Esophagus squamous epithelium (tissue), 5 donors: ENCODE measurements around the gene CNTN1. TPM values are rescaled to one million over a fixed set of nuclear protein-coding genes. Genes with fewer than 3 reads are reported as not detected.

Source experiments
- DNase-seq: peaks from one replicate; lab custom pipeline; 2025; lab: John Stamatoyannopoulos, UW
- H3K27ac ChIP-seq, 4 donors: fragments of 200-600 bp; sonication (generic); one replicate each; pipeline ENCODE4 v1.5.1; 2016 to 2019; ENCODE audit warnings: mild to moderate bottlenecking in 1 of 4
- H3K27me3 ChIP-seq, 4 donors: fragments of 200-600 bp; sonication (generic); 1 replicate in 3 of 4; 2 replicates in 1 of 4; pipeline versions ENCODE4 v1.5.1 to v1.6.0; 2017 to 2021; ENCODE audit warnings: antibody characterized with exemption in 1 of 4
- H3K36me3 ChIP-seq, 3 donors: fragments of 200-600 bp; sonication (generic); one replicate each; pipeline ENCODE4 v1.5.1; 2016 to 2019
- H3K4me1 ChIP-seq, 3 donors: fragments of 200-600 bp; sonication (generic); one replicate each; pipeline ENCODE4 v1.5.1; 2017 to 2019
- H3K4me3 ChIP-seq, 4 donors: fragments of 200-600 bp; sonication (generic); 1 replicate in 3 of 4; 2 replicates in 1 of 4; pipeline ENCODE4 v1.5.1; 2016 to 2019; ENCODE audit warnings: mild to moderate bottlenecking in 2 of 4, moderate library complexity in 1 of 4
- H3K9me3 ChIP-seq, 3 donors: fragments of 200-600 bp; sonication (generic); one replicate each; pipeline ENCODE4 v1.5.1; 2016 to 2019
- CTCF ChIP-seq, 6 experiments: fragments of 450-650 bp in 4 of 6; fragments of 200-600 bp in 2 of 6; sonication (generic) in 2 of 6; IDR thresholded peaks; one replicate each; pipeline ENCODE4 v1.5.1; 2016 to 2019; ENCODE audit warnings: antibody characterized with exemption in 6 of 6, mild to moderate bottlenecking in 4 of 6, moderate library complexity in 4 of 6
- POLR2A ChIP-seq, 4 donors: fragments of 450-650 bp; IDR thresholded peaks; one replicate each; pipeline ENCODE4 v1.6.1; 2017; ENCODE audit warnings: antibody characterized with exemption in 4 of 4, mild to moderate bottlenecking in 4 of 4, moderate library complexity in 3 of 4
- WGBS, 2 donors: methylation state at CpG; one replicate each; pipeline ENCODE4 v1.1.5; 2018; 5-methylcytosine and 5-hydroxymethylcytosine counted together
- intact Hi-C: fragments of 100-400 bp; cut with DNase I; formaldehyde crosslinking; loops from one replicate; pipeline ENCODE4 v1.15.0; 2022
- total RNA-seq, 4 donors: library from RNA; depleted of rRNA; stranded (reverse); fragments of >200 nt; gene quantifications; one replicate each; pipeline ENCODE4 v1.1.0, GENCODE V29; 2016
- donor health status: DM: yes; HTN: yes; CAD: no.

CNTN1 gene
- total RNA-seq, 4 donors from 2014 or later, result 0.83 to 15.7 (median 5.8) TPM

GRCh38 chr12:41032386-41032785, 340.1 kb downstream of the CNTN1 start:
- Histone ChIP-seq H3K4me3 (no peak overlapping the region), H3K9me3 (no peaks in the 10 kb centered on the region), H3K36me3 (no peaks in the 10 kb centered on the region), H3K27ac (no peak overlapping the region), H3K27me3 (no peaks in the 10 kb centered on the region), H3K4me1 (peaks cover 0 to 15% (median 0%) of the 10 kb centered on the region in 3 donors)
- intact Hi-C loops, result no loop called here
- DNase-seq, result no peak
- TF ChIP-seq POLR2A (IDR thresholded peaks at IDR 0.05) (no peak), CTCF (IDR thresholded peaks at IDR 0.05) (no peak)

- no peaks in the 10 kb centered on the region for H3K9me3 ChIP-seq
- no peak for TF ChIP-seq POLR2A (IDR thresholded peaks at IDR 0.05)
- TF ChIP-seq CTCF (IDR thresholded peaks at IDR 0.05), result no peak
- 14 to 35% methylated on average over 1 of the region's 1 CpG for WGBS, 2 donors
- H3K4me1 ChIP-seq, result peaks cover 0 to 15% (median 0%) of the 10 kb centered on the region in 3 donors
- DNase-seq, result no peak
- H3K27me3 ChIP-seq, result no peaks in the 10 kb centered on the region
- H3K36me3 ChIP-seq, result no peaks in the 10 kb centered on the region
- intact Hi-C loops, result no loop called here
- H3K27ac ChIP-seq, result peak overlapping the region in 1 of 4 donors; percentile 9
- no peak overlapping the region for H3K4me3 ChIP-seq
Observed at GRCh38 chr12:41034686-41035085, 342.4 kb downstream of the CNTN1 start.

- no peaks in the 10 kb centered on the region for H3K36me3 ChIP-seq
- no peak for DNase-seq
- H3K4me3 ChIP-seq, result no peak overlapping the region
- H3K4me1 ChIP-seq, result peaks cover 0 to 12% (median 0%) of the 10 kb centered on the region in 3 donors
- intact Hi-C loops, result no loop called here
- no peaks in the 10 kb centered on the region for H3K27me3 ChIP-seq
- TF ChIP-seq POLR2A (IDR thresholded peaks at IDR 0.05), result no peak
- no peak for TF ChIP-seq CTCF (IDR thresholded peaks at IDR 0.05)
- no peaks in the 10 kb centered on the region for H3K9me3 ChIP-seq
- no peak overlapping the region for H3K27ac ChIP-seq
Observed at GRCh38 chr12:41039461-41039860, 347.2 kb downstream of the CNTN1 start.

GRCh38 chr12:41045509-41045908, 353.3 kb downstream of the CNTN1 start:
- DNase-seq, result no peak
- whole genome bisulfite sequencing, 2 donors, result 62 to 94% methylated on average over 1 of the region's 1 CpG
- TF ChIP-seq POLR2A (IDR thresholded peaks at IDR 0.05) (no peak), CTCF (IDR thresholded peaks at IDR 0.05) (no peak)
- no peak overlapping the region for H3K27ac ChIP-seq
- no peaks in the 10 kb centered on the region for H3K27me3 ChIP-seq
- intact Hi-C loops, result no loop called here
- no peaks in the 10 kb centered on the region for H3K4me1 ChIP-seq
- no peak overlapping the region for H3K4me3 ChIP-seq
- no peaks in the 10 kb centered on the region for H3K9me3 ChIP-seq
- H3K36me3 ChIP-seq, result no peaks in the 10 kb centered on the region

DNA sequence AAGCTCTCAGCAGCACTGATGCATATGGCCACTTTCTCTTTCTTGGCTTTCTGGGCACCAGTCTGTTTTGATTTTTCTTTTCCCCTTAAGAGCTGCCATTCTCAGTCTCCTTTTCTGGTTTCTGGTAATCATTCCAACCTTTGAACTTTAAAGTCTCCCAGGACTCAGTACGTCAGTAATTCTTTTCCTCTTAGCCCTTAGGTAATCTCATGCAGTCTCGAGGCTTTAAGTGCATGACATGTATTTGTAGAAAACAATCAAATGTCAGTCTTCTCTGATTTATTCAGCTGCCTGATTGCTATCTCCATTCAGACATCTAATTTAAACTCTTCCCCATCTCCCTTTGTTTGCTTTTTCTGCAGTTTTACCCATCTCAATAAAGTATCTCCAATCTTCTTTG, 356.8 kb downstream of the CNTN1 start:
- no peak for DNase-seq
- Histone ChIP-seq H3K27me3 (no peaks in the 10 kb centered on the region), H3K4me1 (no peaks in the 10 kb centered on the region), H3K27ac (no peak overlapping the region), H3K4me3 (no peak overlapping the region), H3K36me3 (no peaks in the 10 kb centered on the region), H3K9me3 (no peaks in the 10 kb centered on the region)
- WGBS, 2 donors, result 40 to 55% methylated on average over 2 of the region's 2 CpGs
- no peak for TF ChIP-seq POLR2A (IDR thresholded peaks at IDR 0.05)
- no peak for TF ChIP-seq CTCF (IDR thresholded peaks at IDR 0.05)
- intact Hi-C loops, result no loop called here
